Endothelial cell of umbilical vein (primary cell): ENCODE results near the gene SLC7A8. TPM values are rescaled to one million over a fixed set of nuclear protein-coding genes. Genes with fewer than 3 reads are reported as not detected.
A peak's percentile ranks its signal among the peaks of the same experiment; 100 is the strongest.

Experiments
- BruUV-seq: library from RNA; stranded (reverse); fragments of 400-500 nt; replicated peaks from 2 replicates; lab custom pipeline; 2021; lab: Mats Ljungman, UMichigan
- CTCF ChIA-PET: fragments of 300-600, 350-600 bp; sonication (Branson Sonifier 250); formaldehyde crosslinking; loops from one replicate; lab custom pipeline; 2021; ENCODE audit warnings: antibody characterized with exemption, inconsistent platforms; lab: Charles Lee
- POLR2A ChIA-PET: fragments of 300-600, 350-600 bp; sonication (Branson Sonifier 250); formaldehyde crosslinking; loops from one replicate; lab custom pipeline; 2021; ENCODE audit warnings: antibody characterized with exemption, inconsistent platforms; lab: Charles Lee
- DNase-seq: peaks from one replicate; pipeline ENCODE4 v3.0.0-alpha.2; 2011; ENCODE audit warnings: low read depth, low spot score
- FAIRE-seq: peaks from 2 replicates; lab custom pipeline; 2011; peaks lifted over from hg19 to GRCh38; lab: Jason Lieb, UNC
- H2AFZ ChIP-seq: 2 replicates; pipeline ENCODE4 v1.6.0; 2012; ENCODE audit warnings: low read depth, low read length, control low read depth, inconsistent platforms
- H3K27ac ChIP-seq: 2 replicates; pipeline ENCODE4 v1.5.1; 2011; ENCODE audit warnings: low read depth, mild to moderate bottlenecking, control low read depth, low read length, moderate library complexity; ENCODE audit not compliant: insufficient read depth
- H3K27me3 ChIP-seq, 2 experiments: 2 replicates each; pipeline versions ENCODE4 v1.6.0 to v1.6.1; 2011; ENCODE audit warnings: low read length in 2 of 2, mixed read lengths in 1 of 2; ENCODE audit not compliant: control insufficient read depth in 2 of 2, insufficient read depth in 2 of 2
- H3K36me3 ChIP-seq, 2 experiments: 2 replicates in 1 of 2; 3 replicates in 1 of 2; pipeline ENCODE4 v1.5.1; 2011; ENCODE audit warnings: low read length in 2 of 2, mild to moderate bottlenecking in 1 of 2, moderate library complexity in 1 of 2; ENCODE audit not compliant: control insufficient read depth in 2 of 2, insufficient read depth in 2 of 2; ENCODE audit errors: extremely low read depth in 1 of 2
- H3K4me1 ChIP-seq: 3 replicates; pipeline ENCODE4 v1.5.1; 2011; ENCODE audit warnings: mild to moderate bottlenecking, low read length; ENCODE audit not compliant: control insufficient read depth, insufficient read depth; ENCODE audit errors: extremely low read depth
- H3K4me2 ChIP-seq: 2 replicates; pipeline ENCODE4 v1.6.1; 2011; ENCODE audit warnings: low read length, control low read depth, mixed read lengths; ENCODE audit not compliant: insufficient read depth
- H3K4me3 ChIP-seq, 3 experiments: fragments of 200-600 bp in 1 of 3; sonication (generic), shearing (Covaris generic) in 1 of 3; replicated peaks in 1 of 3; 2 replicates each; pipeline ENCODE4 v1.5.1; 2011 to 2016; ENCODE audit warnings: control low read depth in 3 of 3, low read length in 3 of 3, mild to moderate bottlenecking in 2 of 3, inconsistent platforms in 1 of 3, low read depth in 1 of 3, moderate library complexity in 1 of 3; ENCODE audit not compliant: insufficient read depth in 1 of 3
- H3K79me2 ChIP-seq: 2 replicates; pipeline ENCODE4 v1.6.0; 2012; ENCODE audit warnings: low read length, inconsistent platforms; ENCODE audit not compliant: control insufficient read depth, insufficient read depth
- H3K9ac ChIP-seq: replicated peaks from 2 replicates; pipeline ENCODE3; 2011; ENCODE audit warnings: low read length, control low read depth; ENCODE audit not compliant: insufficient read depth; ENCODE audit errors: extremely low read depth
- H3K9me1 ChIP-seq: replicated peaks from 3 replicates; pipeline ENCODE4 v1.6.0; 2011; ENCODE audit warnings: mild to moderate bottlenecking, low read length; ENCODE audit not compliant: control insufficient read depth, insufficient read depth; ENCODE audit errors: extremely low read depth
- H3K9me3 ChIP-seq: replicated peaks from 2 replicates; pipeline ENCODE4 v1.5.1; 2012; ENCODE audit warnings: low read length, inconsistent platforms; ENCODE audit not compliant: control insufficient read depth, insufficient read depth
- H4K20me1 ChIP-seq: replicated peaks from 2 replicates; pipeline ENCODE3; 2011; ENCODE audit warnings: mild to moderate bottlenecking, low read length; ENCODE audit not compliant: control insufficient read depth, insufficient read depth; ENCODE audit errors: extremely low read depth
- CTCF ChIP-seq, 2 donors: IDR thresholded peaks; 1 replicate in 1 of 2; 2 replicates in 1 of 2; pipeline ENCODE4 v1.5.1; 2011; ENCODE audit warnings: low read length in 2 of 2, mild to moderate bottlenecking in 2 of 2, moderate library complexity in 2 of 2, control low read depth in 1 of 2, inconsistent platforms in 1 of 2, low read depth in 1 of 2; ENCODE audit not compliant: insufficient read depth in 1 of 2; ENCODE audit errors: extremely low read depth in 1 of 2
- EZH2 ChIP-seq: IDR thresholded peaks from 2 replicates; pipeline ENCODE4 v1.6.1; 2012; ENCODE audit warnings: borderline replicate concordance, low read depth, mild to moderate bottlenecking, moderate library complexity, low read length, inconsistent platforms; ENCODE audit not compliant: severe bottlenecking
- FOS ChIP-seq: IDR thresholded peaks from 2 replicates; pipeline ENCODE4 v1.6.1; 2011; ENCODE audit warnings: mild to moderate bottlenecking, low read length, moderate library complexity, borderline replicate concordance; ENCODE audit not compliant: insufficient read depth
- GATA2 ChIP-seq: IDR thresholded peaks from 2 replicates; pipeline ENCODE4 v1.7.0; 2011; ENCODE audit warnings: low read depth, mild to moderate bottlenecking, moderate library complexity, mixed read lengths, low read length; ENCODE audit not compliant: insufficient read length, insufficient read depth
- JUN ChIP-seq: IDR thresholded peaks from 2 replicates; pipeline ENCODE4 v1.6.1; 2011; ENCODE audit warnings: borderline replicate concordance, low read depth; ENCODE audit not compliant: insufficient read length, insufficient read depth
- MAX ChIP-seq: IDR thresholded peaks from 2 replicates; pipeline ENCODE4 v1.6.1; 2011; ENCODE audit not compliant: insufficient read depth, insufficient read length
- MYC ChIP-seq: IDR thresholded peaks from one replicate; pipeline ENCODE4 v1.6.1; 2011; ENCODE audit warnings: mild to moderate bottlenecking, low read depth, low read length
- POLR2A ChIP-seq: IDR thresholded peaks from 2 replicates; pipeline ENCODE4 v1.6.1; 2012; ENCODE audit warnings: low read depth, mild to moderate bottlenecking, control low read depth, low read length
- POLR2AphosphoS5 ChIP-seq: IDR thresholded peaks from 2 replicates; pipeline ENCODE4 v1.6.1; 2012; ENCODE audit warnings: low read depth, mild to moderate bottlenecking, control low read depth, low read length, moderate library complexity; ENCODE audit not compliant: insufficient read depth
- dilution Hi-C: fragments of 300-500 bp; cut with MboI; formaldehyde crosslinking; loops from one replicate; pipeline ENCODE4 v1.15.0; 2019; ENCODE audit warnings: low sequenced_read_pairs; ENCODE audit not compliant: extremely low pct_ligation_motif_present
- intact Hi-C: fragments of 100-400 bp; cut with micrococcal nuclease; formaldehyde crosslinking; loops from one replicate; pipeline ENCODE4 v1.10.0; 2022
- polyA plus RNA-seq, 4 experiments: library from polyadenylated mRNA; depleted of rRNA in 3 of 4; stranded (reverse) in 3 of 4; unstranded in 1 of 4; fragments of >200 nt; gene quantifications; 2 replicates each; pipeline versions ENCODE4 v1.2.1 to v1.2.3, GENCODE V29; 2011 to 2012; ENCODE audit warnings: missing spikeins in 1 of 4
- total RNA-seq: library from RNA; stranded (reverse); gene quantifications from 2 replicates; pipeline ENCODE4 v1.2.3, GENCODE V29; 2021

SLC7A8 gene
- total and polyA plus RNA-seq, 2 donors (not counting 3 experiments of a cell fraction or from before 2014, with no cell fraction given) = 0.76 to 1.1 TPM

GRCh38 chr14:23093991-23094665 lies 89.3 kb downstream of the SLC7A8 start:
- peak overlapping the region; percentile 88 for H2AFZ ChIP-seq
- TF ChIP-seq MAX (no peak), CTCF (IDR thresholded peaks at IDR 0.05; ENCODE audit: extremely low read depth in 1 of 2, insufficient read depth in 1 of 2, low read depth in 1 of 2, low read length in 2 of 2) (peak; percentile 14 to 44)
- no TSS peak for BruUV-seq

GRCh38 chr14:23093526-23093925 lies 89.9 kb downstream of the SLC7A8 start:
- peaks cover 75% of the 10 kb centered on the region for H3K79me2 ChIP-seq
- BruUV-seq = no TSS peak
- CTCF ChIA-PET = interaction anchor here (1.4 to 5.1 kb wide), 3 partner anchors 25 to 107 kb away, joined by 3 to 83 read pairs (median 30); no protein-coding TSS in a partner anchor
- no peak overlapping the region for H2AFZ ChIP-seq
- H3K4me1 ChIP-seq = peaks cover 36% of the 10 kb centered on the region
- peak overlapping the region in 2 of 3 experiments; percentile 94 to 99 for H3K4me3 ChIP-seq
- no peaks in the 10 kb centered on the region for H3K9me3 ChIP-seq
- peaks cover 4% of the 10 kb centered on the region for H4K20me1 ChIP-seq
- peak overlapping the region; percentile 99 for H3K4me2 ChIP-seq
- no peak for DNase-seq
- dilution Hi-C loops = no loop called here
- H3K36me3 ChIP-seq = peaks cover 12 to 29% of the 10 kb centered on the region in 2 experiments
- no peak overlapping the region for H3K27ac ChIP-seq
- H3K27me3 ChIP-seq = no peaks in the 10 kb centered on the region
- intact Hi-C loops = no loop called here
- POLR2A ChIA-PET = no interaction called here
- H3K9ac ChIP-seq = peak overlapping the region; percentile 94
- no peak for FAIRE-seq
- TF ChIP-seq FOS (no peak), GATA2 (no peak), JUN (no peak), POLR2A (no peak), CTCF (IDR thresholded peaks at IDR 0.05; ENCODE audit: extremely low read depth in 1 of 2, insufficient read depth in 1 of 2, low read depth in 1 of 2, low read length in 2 of 2) (no peak), POLR2AphosphoS5 (no peak), MYC (no peak), MAX (no peak), EZH2 (no peak)
- H3K9me1 ChIP-seq = no peaks in the 10 kb centered on the region

More at GRCh38 chr14:23093991-23094665, 89.3 kb downstream of the SLC7A8 start:
- Histone ChIP-seq H3K4me2 (peak overlapping the region; percentile 99), H3K9me1 (no peaks in the 10 kb centered on the region), H4K20me1 (peaks cover 4% of the 10 kb centered on the region), H3K4me3 (peak overlapping the region; percentile 51 to 99 (median 94)), H3K27ac (peak overlapping the region; percentile 89), H3K4me1 (peaks cover 36% of the 10 kb centered on the region), H3K9ac (peak overlapping the region; percentile 94), H3K36me3 (peaks cover 12 to 26% of the 10 kb centered on the region in 2 experiments), H3K9me3 (no peaks in the 10 kb centered on the region), H3K27me3 (no peaks in the 10 kb centered on the region), H3K79me2 (peaks cover 77% of the 10 kb centered on the region)
- POLR2A ChIA-PET = interaction anchor here (0.9 to 1.9 kb wide), 9 partner anchors 8 to 227 kb away, joined by 3 to 12 read pairs (median 4); partner anchors contain the start of genes PABPN1 and RBM23
- CTCF ChIA-PET = interaction anchor here (0.8 to 5.1 kb wide), 19 partner anchors 9 to 206 kb away, joined by 3 to 83 read pairs (median 7); no protein-coding TSS in a partner anchor
- FAIRE-seq (peak; percentile 74), DNase-seq (no peak)
- dilution Hi-C loops = no loop called here
- intact Hi-C loops = loop anchor here (2.0 kb wide), 1 partner anchor 15 kb away; no protein-coding TSS in a partner anchor
